HEK293 (cell line): Measurements from ENCODE around the gene RGS6.

ENCODE experiments used
- CTCF ChIA-PET: fragments of 350-600 bp; formaldehyde crosslinking; extraction: SDS; loops from one replicate; lab custom pipeline; 2021; ENCODE audit warnings: antibody characterized with exemption; lab: Yijun Ruan, JAX
- POLR2A ChIA-PET: fragments of 300-600 bp; formaldehyde crosslinking; extraction: SDS; loops from one replicate; lab custom pipeline; 2020; ENCODE audit warnings: antibody characterized with exemption, inconsistent platforms; lab: Yijun Ruan, JAX
- H3K27ac ChIP-seq: fragments of 200-500 bp; sonication (Bioruptor generic); 2 replicates; pipeline ENCODE4 v1.5.1; 2014; ENCODE audit warnings: low read depth, low read length, control low read depth, inconsistent platforms; ENCODE audit errors: extremely low read depth
- H3K36me3 ChIP-seq, 2 experiments: fragments of 200-500 bp in 1 of 2; sonication (Bioruptor generic) in 1 of 2; 1 replicate in 1 of 2; 2 replicates in 1 of 2; pipeline ENCODE4 v1.5.1; 2014 to 2017; ENCODE audit warnings: inconsistent platforms in 2 of 2, low read length in 2 of 2; ENCODE audit not compliant: control insufficient read depth in 2 of 2, insufficient read depth in 1 of 2
- H3K4me1 ChIP-seq: fragments of 200-500 bp; sonication (Bioruptor generic); 2 replicates; pipeline ENCODE4 v1.5.1; 2014; ENCODE audit warnings: mild to moderate bottlenecking, low read length, inconsistent platforms; ENCODE audit not compliant: control insufficient read depth, insufficient read depth
- H3K4me3 ChIP-seq: 2 replicates; pipeline ENCODE4 v1.5.1; 2011; ENCODE audit warnings: low read depth, mild to moderate bottlenecking, control low read depth, low read length, moderate library complexity
- H3K9me3 ChIP-seq: fragments of 200-500 bp; sonication (Bioruptor generic); 2 replicates; pipeline ENCODE4 v1.5.1; 2014; ENCODE audit warnings: low read depth, low read length, inconsistent platforms; ENCODE audit not compliant: control insufficient read depth, insufficient read depth
- EGR2 ChIP-seq: fragments of 450-650 bp; formaldehyde crosslinking; IDR thresholded peaks from 2 replicates; pipeline ENCODE4 v1.5.1; 2016; ENCODE audit warnings: low read depth, missing biosample characterization, missing genetic modification characterization
- FEZF1 ChIP-seq: fragments of 450-650 bp; formaldehyde crosslinking; IDR thresholded peaks from 2 replicates; pipeline ENCODE4 v1.5.1; 2016; ENCODE audit warnings: missing biosample characterization, missing genetic modification characterization
- HOXC10 ChIP-seq: sonication (generic); formaldehyde crosslinking; IDR thresholded peaks from 2 replicates; pipeline ENCODE4 v1.8.1; 2023; ENCODE audit warnings: mild to moderate bottlenecking, missing genetic modification reagents
- KLF1 ChIP-seq: fragments of 450-650 bp; formaldehyde crosslinking; IDR thresholded peaks from 2 replicates; pipeline ENCODE4 v1.5.1; 2016; ENCODE audit warnings: missing biosample characterization, missing genetic modification characterization
- KLF10 ChIP-seq: fragments of 450-650 bp; IDR thresholded peaks from 2 replicates; pipeline ENCODE4 v1.5.1; 2018; ENCODE audit warnings: missing biosample characterization, mild to moderate bottlenecking, missing genetic modification characterization
- MEIS1 ChIP-seq: sonication (generic); formaldehyde crosslinking; IDR thresholded peaks from 2 replicates; pipeline ENCODE4 v1.8.1; 2022; ENCODE audit warnings: missing genetic modification reagents, mild to moderate bottlenecking, borderline replicate concordance
- SP7 ChIP-seq: fragments of 450-650 bp; formaldehyde crosslinking; IDR thresholded peaks from 2 replicates; pipeline ENCODE4 v1.5.1; 2016; ENCODE audit warnings: missing biosample characterization, missing genetic modification characterization
- ZFHX2 ChIP-seq: fragments of 450-650 bp; formaldehyde crosslinking; conservative IDR thresholded peaks from 2 replicates; pipeline ENCODE4 v1.5.1; 2016; ENCODE audit warnings: missing biosample characterization, missing genetic modification characterization
- ZFP41 ChIP-seq: fragments of 450-650 bp; formaldehyde crosslinking; IDR thresholded peaks from 2 replicates; pipeline ENCODE4 v1.5.1; 2016; ENCODE audit warnings: missing biosample characterization, missing genetic modification characterization, borderline replicate concordance
- ZNF138 ChIP-seq: fragments of 450-650 bp; formaldehyde crosslinking; IDR thresholded peaks from 2 replicates; pipeline ENCODE4 v1.5.1; 2016; ENCODE audit warnings: missing biosample characterization, missing genetic modification characterization, borderline replicate concordance
- ZNF146 ChIP-seq: fragments of 450-650 bp; formaldehyde crosslinking; IDR thresholded peaks from 2 replicates; pipeline ENCODE4 v1.5.1; 2016; ENCODE audit warnings: missing biosample characterization, missing genetic modification characterization
- ZNF175 ChIP-seq: fragments of 450-650 bp; formaldehyde crosslinking; IDR thresholded peaks from 2 replicates; pipeline ENCODE4 v1.5.1; 2016; ENCODE audit warnings: missing biosample characterization, missing genetic modification characterization
- ZNF18 ChIP-seq: fragments of 450-650 bp; formaldehyde crosslinking; IDR thresholded peaks from 2 replicates; pipeline ENCODE4 v1.5.1; 2016; ENCODE audit warnings: missing biosample characterization, missing genetic modification characterization
- ZNF366 ChIP-seq: fragments of 450-650 bp; formaldehyde crosslinking; conservative IDR thresholded peaks from 2 replicates; pipeline ENCODE4 v1.5.1; 2016; ENCODE audit warnings: missing biosample characterization, missing genetic modification characterization
- ZNF394 ChIP-seq: fragments of 450-650 bp; formaldehyde crosslinking; IDR thresholded peaks from 2 replicates; pipeline ENCODE4 v1.5.1; 2016; ENCODE audit warnings: missing biosample characterization, missing genetic modification characterization, mild to moderate bottlenecking, moderate library complexity, borderline replicate concordance
- ZNF416 ChIP-seq: fragments of 450-650 bp; formaldehyde crosslinking; IDR thresholded peaks from 2 replicates; pipeline ENCODE4 v1.5.1; 2016; ENCODE audit warnings: missing biosample characterization, missing genetic modification characterization
- ZNF423 ChIP-seq: fragments of 450-650 bp; formaldehyde crosslinking; IDR thresholded peaks from 2 replicates; pipeline ENCODE4 v1.5.1; 2016; ENCODE audit warnings: missing biosample characterization, missing genetic modification characterization
- ZNF571 ChIP-seq: fragments of 450-650 bp; formaldehyde crosslinking; IDR thresholded peaks from 2 replicates; pipeline ENCODE4 v1.5.0; 2017; ENCODE audit warnings: missing biosample characterization, missing genetic modification characterization
- ZNF639 ChIP-seq: fragments of 450-650 bp; formaldehyde crosslinking; IDR thresholded peaks from 2 replicates; pipeline ENCODE4 v1.5.1; 2016; ENCODE audit warnings: missing biosample characterization, missing genetic modification characterization
- ZNF785 ChIP-seq: fragments of 450-650 bp; formaldehyde crosslinking; IDR thresholded peaks from 2 replicates; pipeline ENCODE4 v1.5.1; 2016; ENCODE audit warnings: missing biosample characterization, missing genetic modification characterization
- TF ChIP-seq, protein P1 (sequence below): fragments of 450-650 bp; formaldehyde crosslinking; optimal IDR thresholded peaks from 2 replicates; pipeline ENCODE3; 2016; ENCODE audit warnings: missing biosample characterization, mild to moderate bottlenecking, missing genetic modification characterization
- TF ChIP-seq, protein P2 (sequence below): fragments of 450-650 bp; formaldehyde crosslinking; IDR thresholded peaks from 2 replicates; pipeline ENCODE4 v1.5.1; 2017; ENCODE audit warnings: missing biosample characterization, mild to moderate bottlenecking, missing genetic modification characterization, moderate library complexity
- TF ChIP-seq, protein P3 (sequence below): fragments of 450-650 bp; IDR thresholded peaks from 2 replicates; pipeline ENCODE4 v1.5.1; 2018; ENCODE audit warnings: missing biosample characterization, missing genetic modification characterization

RGS6 gene

GRCh38 chr14:72600551-72601330, 668.5 kb downstream of the RGS6 start:
- H3K4me3 ChIP-seq: no peak overlapping the region
- H3K9me3 ChIP-seq: no peaks in the 10 kb centered on the region
- H3K27ac ChIP-seq: no peak overlapping the region
- no peaks in the 10 kb centered on the region for H3K36me3 ChIP-seq
- TF ChIP-seq ZNF423 (tag by site-specific recombination) (no peak), EGR2 (tag by site-specific recombination) (peak; percentile 74), ZNF138 (tag by site-specific recombination) (no peak), KLF10 (no peak), ZNF639 (no peak), SP7 (tag by site-specific recombination) (no peak), ZNF366 (tag by site-specific recombination) (no peak), KLF1 (tag by site-specific recombination) (no peak), ZNF785 (tag by site-specific recombination) (no peak), ZNF18 (tag by site-specific recombination) (no peak), ZNF146 (no peak), ZNF416 (tag by site-specific recombination) (no peak), ZFHX2 (tag by site-specific recombination) (peak; percentile 33; the same call in 1 of the 2 replicates), ZNF394 (tag by site-specific recombination) (no peak), ZFP41 (tag by site-specific recombination) (no peak), ZNF571 (no peak), HOXC10 (CRISPR knock-in tag) (no peak), ZNF175 (tag by site-specific recombination) (no peak), FEZF1 (no peak), MEIS1 (CRISPR knock-in tag) (no peak)
- TF ChIP-seq, protein P1, sequence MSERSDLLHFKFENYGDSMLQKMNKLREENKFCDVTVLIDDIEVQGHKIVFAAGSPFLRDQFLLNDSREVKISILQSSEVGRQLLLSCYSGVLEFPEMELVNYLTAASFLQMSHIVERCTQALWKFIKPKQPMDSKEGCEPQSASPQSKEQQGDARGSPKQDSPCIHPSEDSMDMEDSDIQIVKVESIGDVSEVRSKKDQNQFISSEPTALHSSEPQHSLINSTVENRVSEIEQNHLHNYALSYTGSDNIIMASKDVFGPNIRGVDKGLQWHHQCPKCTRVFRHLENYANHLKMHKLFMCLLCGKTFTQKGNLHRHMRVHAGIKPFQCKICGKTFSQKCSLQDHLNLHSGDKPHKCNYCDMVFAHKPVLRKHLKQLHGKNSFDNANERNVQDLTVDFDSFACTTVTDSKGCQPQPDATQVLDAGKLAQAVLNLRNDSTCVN (tag by site-specific recombination): no peak
- TF ChIP-seq, protein P2, sequence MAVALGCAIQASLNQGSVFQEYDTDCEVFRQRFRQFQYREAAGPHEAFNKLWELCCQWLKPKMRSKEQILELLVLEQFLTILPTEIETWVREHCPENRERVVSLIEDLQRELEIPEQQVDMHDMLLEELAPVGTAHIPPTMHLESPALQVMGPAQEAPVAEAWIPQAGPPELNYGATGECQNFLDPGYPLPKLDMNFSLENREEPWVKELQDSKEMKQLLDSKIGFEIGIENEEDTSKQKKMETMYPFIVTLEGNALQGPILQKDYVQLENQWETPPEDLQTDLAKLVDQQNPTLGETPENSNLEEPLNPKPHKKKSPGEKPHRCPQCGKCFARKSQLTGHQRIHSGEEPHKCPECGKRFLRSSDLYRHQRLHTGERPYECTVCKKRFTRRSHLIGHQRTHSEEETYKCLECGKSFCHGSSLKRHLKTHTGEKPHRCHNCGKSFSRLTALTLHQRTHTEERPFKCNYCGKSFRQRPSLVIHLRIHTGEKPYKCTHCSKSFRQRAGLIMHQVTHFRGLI (tag by site-specific recombination): no peak
- TF ChIP-seq, protein P3, sequence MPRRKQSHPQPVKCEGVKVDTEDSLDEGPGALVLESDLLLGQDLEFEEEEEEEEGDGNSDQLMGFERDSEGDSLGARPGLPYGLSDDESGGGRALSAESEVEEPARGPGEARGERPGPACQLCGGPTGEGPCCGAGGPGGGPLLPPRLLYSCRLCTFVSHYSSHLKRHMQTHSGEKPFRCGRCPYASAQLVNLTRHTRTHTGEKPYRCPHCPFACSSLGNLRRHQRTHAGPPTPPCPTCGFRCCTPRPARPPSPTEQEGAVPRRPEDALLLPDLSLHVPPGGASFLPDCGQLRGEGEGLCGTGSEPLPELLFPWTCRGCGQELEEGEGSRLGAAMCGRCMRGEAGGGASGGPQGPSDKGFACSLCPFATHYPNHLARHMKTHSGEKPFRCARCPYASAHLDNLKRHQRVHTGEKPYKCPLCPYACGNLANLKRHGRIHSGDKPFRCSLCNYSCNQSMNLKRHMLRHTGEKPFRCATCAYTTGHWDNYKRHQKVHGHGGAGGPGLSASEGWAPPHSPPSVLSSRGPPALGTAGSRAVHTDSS: peak; percentile 28; the same call in 1 of the 2 replicates
- TF ChIP-seq, all 188 proteins: peak for 3
- ChIA-PET POLR2A (no interaction called here), CTCF (interaction anchor here (0.6 kb wide), 2 partner anchors 223 to 309 kb away, joined by 3 to 6 read pairs; no protein-coding TSS in a partner anchor)
- H3K4me1 ChIP-seq: no peaks in the 10 kb centered on the region
